ENCODE data around the gene TROAP.

The TROAP gene, protein sequence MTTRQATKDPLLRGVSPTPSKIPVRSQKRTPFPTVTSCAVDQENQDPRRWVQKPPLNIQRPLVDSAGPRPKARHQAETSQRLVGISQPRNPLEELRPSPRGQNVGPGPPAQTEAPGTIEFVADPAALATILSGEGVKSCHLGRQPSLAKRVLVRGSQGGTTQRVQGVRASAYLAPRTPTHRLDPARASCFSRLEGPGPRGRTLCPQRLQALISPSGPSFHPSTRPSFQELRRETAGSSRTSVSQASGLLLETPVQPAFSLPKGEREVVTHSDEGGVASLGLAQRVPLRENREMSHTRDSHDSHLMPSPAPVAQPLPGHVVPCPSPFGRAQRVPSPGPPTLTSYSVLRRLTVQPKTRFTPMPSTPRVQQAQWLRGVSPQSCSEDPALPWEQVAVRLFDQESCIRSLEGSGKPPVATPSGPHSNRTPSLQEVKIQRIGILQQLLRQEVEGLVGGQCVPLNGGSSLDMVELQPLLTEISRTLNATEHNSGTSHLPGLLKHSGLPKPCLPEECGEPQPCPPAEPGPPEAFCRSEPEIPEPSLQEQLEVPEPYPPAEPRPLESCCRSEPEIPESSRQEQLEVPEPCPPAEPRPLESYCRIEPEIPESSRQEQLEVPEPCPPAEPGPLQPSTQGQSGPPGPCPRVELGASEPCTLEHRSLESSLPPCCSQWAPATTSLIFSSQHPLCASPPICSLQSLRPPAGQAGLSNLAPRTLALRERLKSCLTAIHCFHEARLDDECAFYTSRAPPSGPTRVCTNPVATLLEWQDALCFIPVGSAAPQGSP

DNA sequence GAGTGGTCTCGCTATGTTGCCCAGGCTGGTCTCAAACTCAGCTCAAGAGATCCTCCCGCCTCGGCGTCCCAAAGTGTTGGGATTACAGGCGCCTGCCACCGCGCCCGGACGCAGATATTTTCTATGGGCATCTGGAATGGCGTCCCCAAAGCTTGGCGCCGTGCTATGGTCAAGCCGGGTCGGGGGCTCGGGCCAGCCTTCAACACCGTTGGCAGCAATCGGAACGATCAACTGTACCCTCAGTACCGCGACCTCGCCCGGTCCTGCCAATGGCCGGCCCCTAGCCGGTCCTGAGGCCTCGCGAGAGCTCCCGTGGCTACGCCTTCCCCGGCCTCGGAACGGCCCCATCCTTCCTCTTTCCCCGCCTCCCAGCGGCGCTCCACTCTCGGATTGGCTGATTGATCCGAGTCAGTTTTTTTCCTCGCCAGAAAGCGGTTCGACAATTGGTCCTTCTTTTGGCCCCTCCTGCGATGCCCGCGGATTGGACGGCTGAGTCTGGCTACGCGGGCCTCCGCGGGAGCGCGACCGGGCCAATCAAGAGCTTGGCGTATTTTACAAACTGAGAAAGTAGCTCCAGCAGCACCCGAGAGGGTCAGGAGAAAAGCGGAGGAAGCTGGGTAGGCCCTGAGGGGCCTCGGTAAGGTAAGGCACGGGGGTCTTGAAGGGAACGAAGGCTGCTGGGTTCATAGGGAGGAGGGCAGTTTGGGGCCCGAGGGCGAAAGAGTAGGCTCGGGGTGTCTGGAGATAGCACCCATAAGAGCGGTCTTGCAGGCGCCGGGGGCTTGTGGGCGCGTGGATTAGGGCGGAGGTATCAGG, at the start of gene TROAP:
Gene TROAP, plus strand, starts transcription at position 548 of the 816 bp plus-strand sequence. CDS start 354 bp downstream, outside the sequence.
- peak within 1 kb of the TSS; percentile 90 for H3K4me3 ChIP-seq (ENCODE audit: low read length, poor library complexity, severe bottlenecking)

DNA sequence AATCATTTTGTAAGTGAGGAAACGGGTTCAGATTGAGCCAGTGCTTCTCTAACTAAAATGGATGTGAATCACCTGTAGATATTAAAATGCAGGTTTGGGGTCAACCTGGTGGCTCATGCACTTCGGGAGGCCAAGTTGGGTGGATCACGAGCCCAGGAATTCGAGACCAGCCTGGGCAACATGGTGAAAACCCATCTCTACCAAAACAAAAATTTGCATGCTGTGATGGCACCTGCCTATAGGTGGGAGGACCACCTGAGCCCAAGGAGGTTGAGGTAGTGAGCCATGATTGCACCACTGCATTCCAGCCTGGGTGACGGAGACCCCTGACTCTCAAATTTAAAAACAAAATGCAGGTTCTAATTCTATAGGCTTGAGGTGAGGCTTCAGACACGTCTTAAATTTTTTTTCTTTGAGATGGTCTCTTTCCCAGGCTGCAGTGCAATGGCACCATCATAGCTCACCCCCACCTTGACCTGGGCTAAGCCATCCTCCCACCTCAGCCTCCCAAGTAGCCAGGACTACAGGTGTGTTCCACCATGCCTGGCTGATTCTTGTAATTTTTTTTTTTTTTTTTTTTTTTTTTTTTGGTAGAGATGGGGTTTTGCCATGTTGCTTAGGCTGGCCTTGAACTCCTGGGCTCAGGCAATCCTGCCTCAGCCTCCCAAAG, 49.2 kb upstream of the TROAP start:
- Histone ChIP-seq H3K36me3 (ENCODE audit: insufficient read depth, low read length) (peaks cover 43% of the 10 kb centered on the region), H3K79me2 (ENCODE audit: insufficient read depth, low read length) (peaks cover 29% of the 10 kb centered on the region), H3K9me2 (replicated peaks; ENCODE audit: low read depth, low read length) (no peaks in the 10 kb centered on the region), H3K9me3 (ENCODE audit: insufficient read depth, low read depth, low read length) (no peaks in the 10 kb centered on the region), H3K9ac (ENCODE audit: low read depth, low read length, poor library complexity, severe bottlenecking) (no peak overlapping the region), H3K27me3 (ENCODE audit: insufficient read depth, low read length, poor library complexity, severe bottlenecking) (no peaks in the 10 kb centered on the region), H2AFZ (ENCODE audit: low read length) (no peak overlapping the region), H3K4me1 (ENCODE audit: insufficient read depth, low read length, poor library complexity, severe bottlenecking) (peaks cover 4% of the 10 kb centered on the region), H4K20me1 (ENCODE audit: insufficient read depth, low read length, poor library complexity, severe bottlenecking) (peaks cover 13% of the 10 kb centered on the region), H3F3A (ENCODE audit: low read depth) (peaks cover 6% of the 10 kb centered on the region; the same call in 1 of the 2 replicates), H3K4me2 (ENCODE audit: low read depth, low read length, poor library complexity, severe bottlenecking) (no peak overlapping the region), H3K4me3 (ENCODE audit: low read length, poor library complexity, severe bottlenecking) (no peak overlapping the region)
- no peak for TF ChIP-seq EZH2phosphoT487 (IDR thresholded peaks at IDR 0.05; ENCODE audit: borderline replicate concordance)
- TF ChIP-seq, protein P1, sequence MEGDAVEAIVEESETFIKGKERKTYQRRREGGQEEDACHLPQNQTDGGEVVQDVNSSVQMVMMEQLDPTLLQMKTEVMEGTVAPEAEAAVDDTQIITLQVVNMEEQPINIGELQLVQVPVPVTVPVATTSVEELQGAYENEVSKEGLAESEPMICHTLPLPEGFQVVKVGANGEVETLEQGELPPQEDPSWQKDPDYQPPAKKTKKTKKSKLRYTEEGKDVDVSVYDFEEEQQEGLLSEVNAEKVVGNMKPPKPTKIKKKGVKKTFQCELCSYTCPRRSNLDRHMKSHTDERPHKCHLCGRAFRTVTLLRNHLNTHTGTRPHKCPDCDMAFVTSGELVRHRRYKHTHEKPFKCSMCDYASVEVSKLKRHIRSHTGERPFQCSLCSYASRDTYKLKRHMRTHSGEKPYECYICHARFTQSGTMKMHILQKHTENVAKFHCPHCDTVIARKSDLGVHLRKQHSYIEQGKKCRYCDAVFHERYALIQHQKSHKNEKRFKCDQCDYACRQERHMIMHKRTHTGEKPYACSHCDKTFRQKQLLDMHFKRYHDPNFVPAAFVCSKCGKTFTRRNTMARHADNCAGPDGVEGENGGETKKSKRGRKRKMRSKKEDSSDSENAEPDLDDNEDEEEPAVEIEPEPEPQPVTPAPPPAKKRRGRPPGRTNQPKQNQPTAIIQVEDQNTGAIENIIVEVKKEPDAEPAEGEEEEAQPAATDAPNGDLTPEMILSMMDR (conservative IDR thresholded peaks at IDR 0.05; ENCODE audit: low read length): no peak

More for the DNA sequence above, at the start of gene TROAP:
- no peaks in the 10 kb centered on the region for H3K27me3 ChIP-seq (ENCODE audit: insufficient read depth, low read length, poor library complexity, severe bottlenecking)
- H3K9me2 ChIP-seq (replicated peaks; ENCODE audit: low read depth, low read length): no peaks in the 10 kb centered on the region
- TF ChIP-seq EZH2phosphoT487 (IDR thresholded peaks at IDR 0.05; ENCODE audit: borderline replicate concordance): no peak
- H4K20me1 ChIP-seq (ENCODE audit: insufficient read depth, low read length, poor library complexity, severe bottlenecking): peaks cover 5% of the 10 kb centered on the region
- H2AFZ ChIP-seq (ENCODE audit: low read length): peak within 1 kb of the TSS; percentile 76
- peaks cover 23% of the 10 kb centered on the region for H3K4me1 ChIP-seq (ENCODE audit: insufficient read depth, low read length, poor library complexity, severe bottlenecking)
- peak within 1 kb of the TSS; percentile 93 for H3K9ac ChIP-seq (ENCODE audit: low read depth, low read length, poor library complexity, severe bottlenecking)
- H3K9me3 ChIP-seq (ENCODE audit: insufficient read depth, low read depth, low read length): no peaks in the 10 kb centered on the region
- peaks cover 48% of the 10 kb centered on the region for H3K79me2 ChIP-seq (ENCODE audit: insufficient read depth, low read length)
- no peaks in the 10 kb centered on the region for H3F3A ChIP-seq (ENCODE audit: low read depth)
- peak within 1 kb of the TSS; percentile 87 for H3K4me2 ChIP-seq (ENCODE audit: low read depth, low read length, poor library complexity, severe bottlenecking)
- H3K36me3 ChIP-seq (ENCODE audit: insufficient read depth, low read length): peaks cover 17% of the 10 kb centered on the region; the same call in 1 of the 2 replicates

DNA sequence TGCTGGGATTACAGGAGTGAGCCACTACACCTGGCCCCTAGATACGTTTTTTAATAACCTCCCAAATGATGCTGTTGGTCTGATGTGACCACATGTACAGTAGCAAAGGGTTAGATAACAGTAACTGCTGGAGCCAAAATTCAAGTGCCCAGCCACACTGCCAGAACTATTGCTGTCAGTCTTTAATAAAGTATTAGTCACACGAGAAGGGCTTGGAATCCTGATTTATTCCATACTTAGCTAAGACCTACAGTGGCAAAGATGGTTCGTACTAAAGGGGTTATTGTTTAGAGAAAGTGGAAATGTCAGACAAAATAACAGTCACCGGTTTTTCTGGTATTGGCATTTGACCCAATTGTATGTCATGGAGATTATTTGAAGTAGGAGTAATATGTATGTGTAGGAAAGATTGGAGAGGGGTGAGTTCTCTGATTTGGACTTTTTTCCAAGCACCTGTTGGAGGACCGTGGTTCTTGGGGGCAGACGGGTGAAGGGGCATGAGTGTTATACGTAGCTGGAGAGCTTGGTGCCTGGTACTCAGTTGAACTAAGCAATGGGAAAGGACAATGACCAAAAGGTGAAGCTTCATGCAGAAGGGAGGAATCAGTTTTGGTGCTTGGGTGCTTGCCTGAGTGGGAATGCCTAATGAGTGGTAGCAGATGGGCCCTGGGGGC, 48.5 kb upstream of the TROAP start:
- H3K4me2 ChIP-seq (ENCODE audit: low read depth, low read length, poor library complexity, severe bottlenecking): no peak overlapping the region
- H3K9me3 ChIP-seq (ENCODE audit: insufficient read depth, low read depth, low read length): no peaks in the 10 kb centered on the region
- H3K27me3 ChIP-seq (ENCODE audit: insufficient read depth, low read length, poor library complexity, severe bottlenecking): no peaks in the 10 kb centered on the region
- no peak overlapping the region for H3K9ac ChIP-seq (ENCODE audit: low read depth, low read length, poor library complexity, severe bottlenecking)
- no peaks in the 10 kb centered on the region for H3K9me2 ChIP-seq (replicated peaks; ENCODE audit: low read depth, low read length)
- no peak overlapping the region for H3K4me3 ChIP-seq (ENCODE audit: low read length, poor library complexity, severe bottlenecking)
- peaks cover 39% of the 10 kb centered on the region for H3K36me3 ChIP-seq (ENCODE audit: insufficient read depth, low read length)
- TF ChIP-seq, protein P1 (conservative IDR thresholded peaks at IDR 0.05; ENCODE audit: low read length): no peak
- no peak for TF ChIP-seq EZH2phosphoT487 (IDR thresholded peaks at IDR 0.05; ENCODE audit: borderline replicate concordance)
- H4K20me1 ChIP-seq (ENCODE audit: insufficient read depth, low read length, poor library complexity, severe bottlenecking): peaks cover 7% of the 10 kb centered on the region
- no peaks in the 10 kb centered on the region for H3K4me1 ChIP-seq (ENCODE audit: insufficient read depth, low read length, poor library complexity, severe bottlenecking)
- H3F3A ChIP-seq (ENCODE audit: low read depth): peaks cover 6% of the 10 kb centered on the region; the same call in 1 of the 2 replicates
- no peak overlapping the region for H2AFZ ChIP-seq (ENCODE audit: low read length)
- peaks cover 22% of the 10 kb centered on the region for H3K79me2 ChIP-seq (ENCODE audit: insufficient read depth, low read length)

All from Loucy (cell line).